Fibroblast of lung (primary cell): ENCODE measurements around the gene ATRN. TPM values are rescaled to one million over a fixed set of nuclear protein-coding genes. Genes with fewer than 3 reads are reported as not detected.

Experiments used
- DNase-seq, 2 donors: peaks; one replicate each; pipeline versions ENCODE4 v3.0.0 to v3.0.0-alpha.2; 2010; ENCODE audit warnings: low read depth in 2 of 2
- H2AFZ ChIP-seq: 2 replicates; pipeline ENCODE4 v1.5.1; 2012; ENCODE audit warnings: low read length, control low read depth, inconsistent platforms
- H3K27ac ChIP-seq: 2 replicates; pipeline ENCODE4 v1.5.1; 2011; ENCODE audit warnings: low read length, control low read depth; ENCODE audit not compliant: insufficient read depth
- H3K27me3 ChIP-seq: 2 replicates; pipeline ENCODE4 v1.5.1; 2011; ENCODE audit warnings: mild to moderate bottlenecking, low read length; ENCODE audit not compliant: control insufficient read depth, insufficient read depth
- H3K36me3 ChIP-seq: 2 replicates; pipeline ENCODE4 v1.5.1; 2011; ENCODE audit warnings: low read length; ENCODE audit not compliant: control insufficient read depth, insufficient read depth
- H3K4me1 ChIP-seq: 2 replicates; pipeline ENCODE4 v1.5.1; 2011; ENCODE audit warnings: low read length; ENCODE audit not compliant: control insufficient read depth, insufficient read depth; ENCODE audit errors: extremely low read depth
- H3K4me2 ChIP-seq: 2 replicates; pipeline ENCODE4 v1.5.1; 2011; ENCODE audit warnings: low read length, control low read depth; ENCODE audit not compliant: insufficient read depth; ENCODE audit errors: extremely low read depth
- H3K4me3 ChIP-seq, 4 experiments: fragments of 200-600 bp in 1 of 4; sonication (generic) in 1 of 4; replicated peaks in 1 of 4; 2 replicates each; pipeline ENCODE4 v1.5.1; 2011 to 2016; ENCODE audit warnings: low read length in 4 of 4, low read depth in 3 of 4, mild to moderate bottlenecking in 3 of 4, control low read depth in 2 of 4, inconsistent platforms in 1 of 4, mixed read lengths in 1 of 4; ENCODE audit not compliant: insufficient read depth in 1 of 4; ENCODE audit errors: control extremely low read depth in 1 of 4
- H3K79me2 ChIP-seq: 2 replicates; pipeline ENCODE4 v1.5.1; 2012; ENCODE audit warnings: mild to moderate bottlenecking, low read length, inconsistent platforms; ENCODE audit not compliant: control insufficient read depth, insufficient read depth
- H3K9ac ChIP-seq: 2 replicates; pipeline ENCODE4 v1.5.1; 2011; ENCODE audit warnings: mild to moderate bottlenecking, low read length, control low read depth; ENCODE audit not compliant: insufficient read depth
- H3K9me3 ChIP-seq: 2 replicates; pipeline ENCODE4 v1.5.1; 2012; ENCODE audit warnings: low read depth, low read length; ENCODE audit not compliant: control insufficient read depth, insufficient read depth
- H4K20me1 ChIP-seq: 2 replicates; pipeline ENCODE4 v1.5.1; 2011; ENCODE audit warnings: low read length; ENCODE audit not compliant: control insufficient read depth, insufficient read depth; ENCODE audit errors: extremely low read depth
- CTCF ChIP-seq, 2 donors: IDR thresholded peaks in 1 of 2; conservative IDR thresholded peaks in 1 of 2; 1 replicate in 1 of 2; 2 replicates in 1 of 2; pipeline ENCODE4 v1.5.1; 2011 to 2012; ENCODE audit warnings: low read length in 2 of 2, control low read depth in 1 of 2, inconsistent platforms in 1 of 2, low read depth in 1 of 2, mild to moderate bottlenecking in 1 of 2
- EZH2 ChIP-seq: IDR thresholded peaks from 2 replicates; pipeline ENCODE4 v1.5.1; 2012; ENCODE audit warnings: low read length, control low read depth, mild to moderate bottlenecking; ENCODE audit errors: missing control alignments
- polyA plus RNA-seq, 2 donors: library from polyadenylated mRNA; depleted of rRNA in 1 of 2; stranded (reverse) in 1 of 2; unstranded in 1 of 2; fragments of >200 nt; gene quantifications; 2 replicates each; pipeline ENCODE4 v1.2.1, GENCODE V29; 2011 to 2012; ENCODE audit warnings: missing spikeins in 1 of 2
- total RNA-seq: library from RNA; depleted of rRNA; stranded (reverse); fragments of >200 nt; gene quantifications from 2 replicates; pipeline ENCODE4 v1.2.1, GENCODE V29; 2014

Gene ATRN
- total and polyA plus RNA-seq, 2 donors (not counting 1 experiment from before 2014, with no cell fraction given), result 30.6 to 48.8 TPM

- Histone ChIP-seq H3K4me1 (no peaks in the 10 kb centered on the region), H3K79me2 (no peaks in the 10 kb centered on the region)
Measured at GRCh38 chr20:3648951-3649350, 178.1 kb downstream of the ATRN start.

GRCh38 chr20:3651204-3651962 lies 180.6 kb downstream of the ATRN start:
- Histone ChIP-seq H3K79me2 (no peaks in the 10 kb centered on the region), H2AFZ (no peak overlapping the region), H3K27ac (no peak overlapping the region), H3K4me2 (no peak overlapping the region), H3K9ac (no peak overlapping the region), H3K9me3 (no peaks in the 10 kb centered on the region), H3K27me3 (no peaks in the 10 kb centered on the region), H3K4me1 (no peaks in the 10 kb centered on the region), H3K4me3 (no peak overlapping the region), H4K20me1 (no peaks in the 10 kb centered on the region), H3K36me3 (peaks cover 1% of the 10 kb centered on the region)
- TF ChIP-seq CTCF (conservative IDR thresholded peaks at IDR 0.05 in 1 of 2, IDR thresholded peaks at IDR 0.05 in 1 of 2; ENCODE audit: low read depth in 1 of 2, low read length in 2 of 2), result no peak
- no peak for TF ChIP-seq EZH2
- no peak for DNase-seq

More at GRCh38 chr20:3648951-3649350, 178.1 kb downstream of the ATRN start:
- no peak overlapping the region for H2AFZ ChIP-seq
- H4K20me1 ChIP-seq, result no peaks in the 10 kb centered on the region
- DNase-seq, result no peak
- H3K4me3 ChIP-seq, result no peak overlapping the region
- peaks cover 4% of the 10 kb centered on the region for H3K36me3 ChIP-seq
- H3K9me3 ChIP-seq, result no peaks in the 10 kb centered on the region
- no peak for TF ChIP-seq EZH2
- no peaks in the 10 kb centered on the region for H3K27me3 ChIP-seq
- H3K27ac ChIP-seq, result no peak overlapping the region
- no peak overlapping the region for H3K4me2 ChIP-seq
- H3K9ac ChIP-seq, result no peak overlapping the region

- no peak for DNase-seq
- Histone ChIP-seq H3K27ac (no peak overlapping the region), H2AFZ (no peak overlapping the region), H3K9me3 (no peaks in the 10 kb centered on the region), H3K27me3 (no peaks in the 10 kb centered on the region), H3K4me3 (no peak overlapping the region), H3K9ac (no peak overlapping the region), H3K79me2 (no peaks in the 10 kb centered on the region), H4K20me1 (no peaks in the 10 kb centered on the region), H3K4me2 (no peak overlapping the region), H3K4me1 (no peaks in the 10 kb centered on the region), H3K36me3 (peaks cover 1% of the 10 kb centered on the region)
- TF ChIP-seq EZH2 (no peak), CTCF (conservative IDR thresholded peaks at IDR 0.05 in 1 of 2, IDR thresholded peaks at IDR 0.05 in 1 of 2; ENCODE audit: low read depth in 1 of 2, low read length in 2 of 2) (no peak)
Measured at GRCh38 chr20:3652221-3652620, 181.4 kb downstream of the ATRN start.
